CD8-positive, alpha-beta memory T cell (primary cell): ENCODE data around the gene UBN1. TPM values are rescaled to one million over a fixed set of nuclear protein-coding genes. Genes with fewer than 3 reads are reported as not detected.

Experiments used
- CTCF ChIA-PET: fragments of 350-600 bp; sonication (Branson Sonifier 250); formaldehyde crosslinking; loops from one replicate; lab custom pipeline; 2021; ENCODE audit warnings: antibody characterized with exemption; lab: Charles Lee
- POLR2A ChIA-PET: fragments of 350-600 bp; sonication (Branson Sonifier 250); formaldehyde crosslinking; loops from one replicate; lab custom pipeline; 2021; ENCODE audit warnings: antibody characterized with exemption; lab: Charles Lee
- DNase-seq, 5 donors: peaks; one replicate each; pipeline versions ENCODE4 v3.0.0 to v3.0.0-alpha.2; 2020 to 2022; ENCODE audit warnings: mixed read lengths in 1 of 5
- H3K27ac ChIP-seq: one replicate; pipeline ENCODE4 v1.7.0; 2013; ENCODE audit warnings: low read depth, mild to moderate bottlenecking, low read length, moderate library complexity
- H3K27me3 ChIP-seq: 2 replicates; pipeline ENCODE4 v1.7.0; 2013; ENCODE audit warnings: low read length, mild to moderate bottlenecking; ENCODE audit not compliant: insufficient read depth, poor library complexity, severe bottlenecking
- H3K36me3 ChIP-seq: 2 replicates; pipeline ENCODE4 v1.7.0; 2013; ENCODE audit warnings: mild to moderate bottlenecking, low read length, moderate library complexity; ENCODE audit not compliant: insufficient read depth
- H3K4me1 ChIP-seq: 2 replicates; pipeline ENCODE4 v1.7.0; 2013; ENCODE audit warnings: mild to moderate bottlenecking, low read length, moderate library complexity; ENCODE audit not compliant: insufficient read depth
- H3K4me3 ChIP-seq: 2 replicates; pipeline ENCODE4 v1.7.0; 2013; ENCODE audit warnings: mild to moderate bottlenecking, low read length
- H3K9me3 ChIP-seq: 2 replicates; pipeline ENCODE4 v1.7.0; 2013; ENCODE audit warnings: mild to moderate bottlenecking, low read length
- H3K27ac Mint-ChIP-seq, 8 donors: one replicate each; pipeline ENCODE4 v1.8.0; 2020 to 2021; ENCODE audit warnings: mixed read lengths in 8 of 8, mild to moderate bottlenecking in 6 of 8, inconsistent platforms in 3 of 8, moderate library complexity in 3 of 8
- H3K27me3 Mint-ChIP-seq, 2 donors: one replicate each; pipeline ENCODE4 v1.8.0; 2020 to 2021; ENCODE audit warnings: mixed read lengths in 2 of 2, mild to moderate bottlenecking in 1 of 2, moderate library complexity in 1 of 2
- H3K36me3 Mint-ChIP-seq, 3 donors: one replicate each; pipeline ENCODE4 v1.8.0; 2020 to 2021; ENCODE audit warnings: mixed read lengths in 3 of 3, inconsistent platforms in 1 of 3, mild to moderate bottlenecking in 1 of 3
- H3K4me1 Mint-ChIP-seq, 3 donors: one replicate each; pipeline ENCODE4 v1.8.0; 2020 to 2021; ENCODE audit warnings: mixed read lengths in 3 of 3, inconsistent platforms in 1 of 3, mild to moderate bottlenecking in 1 of 3
- H3K4me3 Mint-ChIP-seq, 7 donors: one replicate each; pipeline ENCODE4 v1.8.0; 2020 to 2021; ENCODE audit warnings: mixed read lengths in 7 of 7, mild to moderate bottlenecking in 6 of 7, moderate library complexity in 4 of 7, inconsistent platforms in 2 of 7
- H3K9me3 Mint-ChIP-seq, 5 donors: one replicate each; pipeline ENCODE4 v1.8.0; 2020 to 2022; ENCODE audit warnings: mixed read lengths in 5 of 5, mild to moderate bottlenecking in 3 of 5, moderate library complexity in 2 of 5, inconsistent platforms in 1 of 5
- polyA plus RNA-seq: library from polyadenylated mRNA; unstranded; fragments of 300-500 nt; fragmentation: Illumina TruSeq; gene quantifications from one replicate; pipeline ENCODE4 v1.2.3, GENCODE V29; 2021
- total RNA-seq, 2 experiments: library from RNA; stranded (reverse); gene quantifications; one replicate each; pipeline ENCODE4 v1.2.3, GENCODE V29; 2021

The UBN1 gene
- total and polyA plus RNA-seq, 3 experiments from 2014 or later = 23.3 to 41.0 (median 40.3) TPM

DNA sequence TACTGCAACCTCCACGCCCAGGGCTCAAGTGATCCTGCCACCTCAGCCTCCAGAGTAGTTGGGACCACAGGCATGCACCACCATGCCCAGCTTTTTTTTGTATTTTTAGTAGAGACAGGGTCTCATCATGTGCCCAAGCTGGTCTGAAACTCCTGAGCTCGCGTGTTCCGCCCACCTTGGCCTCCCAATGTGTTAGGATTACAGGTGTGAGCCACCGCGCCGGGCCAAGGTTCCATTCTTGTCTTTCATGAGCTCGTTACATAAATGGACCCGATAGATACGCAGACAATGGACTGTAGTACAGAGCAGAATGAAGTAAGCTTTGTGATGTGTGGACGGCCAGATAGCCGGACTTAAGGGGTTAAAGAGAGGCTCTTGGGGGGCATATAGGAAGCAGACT lies 19.3 kb downstream of the UBN1 start:
- POLR2A ChIA-PET = no interaction called here
- CTCF ChIA-PET = no interaction called here
- H3K36me3 ChIP-seq = peaks cover 29% of the 10 kb centered on the region
- no peak for DNase-seq
- H3K9me3 ChIP-seq = no peaks in the 10 kb centered on the region
- Mint-ChIP-seq H3K9me3 (no peaks in the 10 kb centered on the region), H3K4me3 (no peak overlapping the region), H3K27ac (peak overlapping the region in 3 of 8 donors; percentile 44 to 68 (median 48)), H3K36me3 (peaks cover 0 to 79% (median 29%) of the 10 kb centered on the region in 3 donors), H3K4me1 (peaks cover 39 to 52% (median 49%) of the 10 kb centered on the region in 3 donors), H3K27me3 (peaks cover 0 to 1% of the 10 kb centered on the region in 2 donors)
- no peak overlapping the region for H3K27ac ChIP-seq
- H3K27me3 ChIP-seq = no peaks in the 10 kb centered on the region
- H3K4me3 ChIP-seq = no peak overlapping the region
- no peaks in the 10 kb centered on the region for H3K4me1 ChIP-seq

- DNase-seq = no peak
- CTCF ChIA-PET = no interaction called here
Measured at GRCh38 chr16:4868026-4868425, 20.7 kb downstream of the UBN1 start.

GRCh38 chr16:4868535-4868934 lies 21.3 kb downstream of the UBN1 start:
- H3K4me1 Mint-ChIP-seq = peaks cover 27 to 34% (median 34%) of the 10 kb centered on the region in 3 donors
- Histone ChIP-seq H3K27me3 (no peaks in the 10 kb centered on the region), H3K36me3 (peaks cover 37% of the 10 kb centered on the region), H3K4me1 (no peaks in the 10 kb centered on the region), H3K27ac (no peak overlapping the region), H3K9me3 (no peaks in the 10 kb centered on the region), H3K4me3 (no peak overlapping the region)
- no peak overlapping the region for H3K4me3 Mint-ChIP-seq
- CTCF ChIA-PET = no interaction called here
- DNase-seq = no peak
- H3K36me3 Mint-ChIP-seq = peaks cover 0 to 77% (median 34%) of the 10 kb centered on the region in 3 donors
- H3K9me3 Mint-ChIP-seq = no peaks in the 10 kb centered on the region
- peaks cover 0 to 1% of the 10 kb centered on the region in 2 donors for H3K27me3 Mint-ChIP-seq
- H3K27ac Mint-ChIP-seq = peak overlapping the region in 3 of 8 donors; percentile 6 to 18 (median 8)
- POLR2A ChIA-PET = no interaction called here

More at GRCh38 chr16:4868026-4868425, 20.7 kb downstream of the UBN1 start:
- no peaks in the 10 kb centered on the region for H3K9me3 ChIP-seq
- no peak overlapping the region for H3K4me3 Mint-ChIP-seq
- H3K27ac ChIP-seq = no peak overlapping the region
- H3K27ac Mint-ChIP-seq = peak overlapping the region in 2 of 8 donors; percentile 29 to 68
- H3K27me3 ChIP-seq = no peaks in the 10 kb centered on the region
- H3K4me1 ChIP-seq = no peaks in the 10 kb centered on the region
- no peak overlapping the region for H3K4me3 ChIP-seq
- H3K36me3 ChIP-seq = peaks cover 33% of the 10 kb centered on the region
- no peaks in the 10 kb centered on the region for H3K9me3 Mint-ChIP-seq
- peaks cover 0 to 77% (median 32%) of the 10 kb centered on the region in 3 donors for H3K36me3 Mint-ChIP-seq
- H3K4me1 Mint-ChIP-seq = peaks cover 33 to 39% (median 39%) of the 10 kb centered on the region in 3 donors
- peaks cover 0 to 1% of the 10 kb centered on the region in 2 donors for H3K27me3 Mint-ChIP-seq
- POLR2A ChIA-PET = no interaction called here

DNA sequence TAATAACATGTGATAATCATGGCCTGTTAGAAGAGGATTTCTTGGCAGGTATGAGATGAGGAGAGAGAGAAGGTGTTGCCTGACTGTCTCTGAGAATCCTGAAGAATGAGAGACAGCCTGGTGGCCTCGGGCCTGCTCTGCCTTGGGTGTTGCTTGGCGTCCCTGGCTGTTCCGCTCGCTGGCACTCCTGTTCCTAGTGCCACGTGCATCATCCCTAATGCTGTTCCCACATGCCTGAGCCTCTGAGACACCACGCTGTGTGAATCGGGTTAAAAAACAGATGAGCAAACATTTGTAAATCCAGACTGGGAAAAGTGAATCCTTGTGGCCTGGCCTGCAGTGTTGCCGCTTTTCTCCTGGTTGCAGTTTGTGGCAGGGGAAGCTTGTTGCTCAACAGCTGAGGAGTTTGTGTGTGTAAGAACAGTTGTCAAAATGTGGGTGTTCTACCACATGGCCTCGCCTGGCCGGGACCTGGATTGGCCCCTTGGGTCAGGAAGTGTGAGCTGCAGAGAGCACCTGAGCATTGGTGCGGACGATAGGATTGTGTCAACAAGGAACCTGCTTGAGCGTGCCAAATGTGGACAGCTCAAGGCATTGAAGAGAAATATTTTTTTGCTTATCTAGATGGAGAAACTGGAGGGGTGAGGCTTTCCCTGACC lies 22.0 kb downstream of the UBN1 start:
- H3K4me3 Mint-ChIP-seq = no peak overlapping the region
- peaks cover 25 to 28% (median 27%) of the 10 kb centered on the region in 3 donors for H3K4me1 Mint-ChIP-seq
- ChIA-PET POLR2A (no interaction called here), CTCF (no interaction called here)
- H3K9me3 Mint-ChIP-seq = no peaks in the 10 kb centered on the region
- Histone ChIP-seq H3K4me1 (no peaks in the 10 kb centered on the region), H3K9me3 (no peaks in the 10 kb centered on the region), H3K27ac (no peak overlapping the region), H3K4me3 (no peak overlapping the region), H3K27me3 (no peaks in the 10 kb centered on the region), H3K36me3 (peaks cover 36% of the 10 kb centered on the region)
- peak overlapping the region in 2 of 8 donors; percentile 0 to 21 for H3K27ac Mint-ChIP-seq
- H3K27me3 Mint-ChIP-seq = peaks cover 0 to 1% of the 10 kb centered on the region in 2 donors
- no peak for DNase-seq
- peaks cover 0 to 78% (median 31%) of the 10 kb centered on the region in 3 donors for H3K36me3 Mint-ChIP-seq

GRCh38 chr16:4870138-4870671 lies 22.9 kb downstream of the UBN1 start:
- Mint-ChIP-seq H3K4me1 (peaks cover 18 to 19% (median 18%) of the 10 kb centered on the region in 3 donors), H3K4me3 (no peak overlapping the region), H3K27ac (no peak overlapping the region), H3K27me3 (peaks cover 0 to 1% of the 10 kb centered on the region in 2 donors), H3K36me3 (peaks cover 0 to 80% (median 35%) of the 10 kb centered on the region in 3 donors), H3K9me3 (no peaks in the 10 kb centered on the region)
- Histone ChIP-seq H3K27me3 (no peaks in the 10 kb centered on the region), H3K4me1 (no peaks in the 10 kb centered on the region), H3K9me3 (no peaks in the 10 kb centered on the region), H3K27ac (no peak overlapping the region), H3K4me3 (no peak overlapping the region), H3K36me3 (peaks cover 42% of the 10 kb centered on the region)
- CTCF ChIA-PET = no interaction called here
- DNase-seq = no peak
- POLR2A ChIA-PET = no interaction called here

DNA sequence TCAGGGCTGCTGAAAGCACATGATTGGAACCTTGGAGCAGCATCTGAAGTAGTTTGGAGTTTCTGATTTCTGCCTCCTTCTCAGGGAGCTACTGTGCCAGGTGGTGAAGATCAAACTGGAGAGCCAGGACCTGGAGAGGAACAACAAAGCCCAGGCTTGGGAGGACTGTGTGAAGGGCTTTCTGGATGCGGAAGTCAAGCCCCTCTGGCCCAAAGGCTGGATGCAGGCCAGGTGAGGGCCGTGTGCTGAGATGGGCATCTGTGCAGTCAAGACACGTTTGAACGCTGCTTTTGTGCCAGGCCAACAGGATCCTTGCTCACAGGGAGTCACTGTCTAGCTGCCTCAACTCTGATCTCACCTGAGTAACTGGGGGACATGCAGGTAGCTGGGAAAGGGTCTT lies 23.8 kb downstream of the UBN1 start:
- peaks cover 15 to 19% (median 16%) of the 10 kb centered on the region in 3 donors for H3K4me1 Mint-ChIP-seq
- Histone ChIP-seq H3K4me3 (no peak overlapping the region), H3K9me3 (no peaks in the 10 kb centered on the region), H3K36me3 (peaks cover 42% of the 10 kb centered on the region), H3K27ac (no peak overlapping the region), H3K4me1 (no peaks in the 10 kb centered on the region), H3K27me3 (no peaks in the 10 kb centered on the region)
- DNase-seq = no peak
- POLR2A ChIA-PET = interaction anchor here (0.7 kb wide), 1 partner anchor 521 kb away, joined by 4 read pairs; no protein-coding TSS in a partner anchor
- peak overlapping the region in 1 of 8 donors; percentile 18 for H3K27ac Mint-ChIP-seq
- peaks cover 0 to 1% of the 10 kb centered on the region in 2 donors for H3K27me3 Mint-ChIP-seq
- no peak overlapping the region for H3K4me3 Mint-ChIP-seq
- no peaks in the 10 kb centered on the region for H3K9me3 Mint-ChIP-seq
- H3K36me3 Mint-ChIP-seq = peaks cover 0 to 84% (median 39%) of the 10 kb centered on the region in 3 donors
- CTCF ChIA-PET = no interaction called here

GRCh38 chr16:4873091-4873490 lies 25.8 kb downstream of the UBN1 start:
- peaks cover 0 to 92% (median 39%) of the 10 kb centered on the region in 3 donors for H3K36me3 Mint-ChIP-seq
- H3K4me3 Mint-ChIP-seq = no peak overlapping the region
- ChIA-PET CTCF (no interaction called here), POLR2A (no interaction called here)
- no peak for DNase-seq
- Histone ChIP-seq H3K36me3 (peaks cover 58% of the 10 kb centered on the region), H3K4me3 (no peak overlapping the region), H3K9me3 (no peaks in the 10 kb centered on the region), H3K27ac (no peak overlapping the region), H3K27me3 (no peaks in the 10 kb centered on the region), H3K4me1 (no peaks in the 10 kb centered on the region)
- H3K4me1 Mint-ChIP-seq = peaks cover 4 to 6% (median 4%) of the 10 kb centered on the region in 3 donors
- peak overlapping the region in 3 of 8 donors; percentile 2 to 66 (median 29) for H3K27ac Mint-ChIP-seq
- peaks cover 0 to 1% of the 10 kb centered on the region in 2 donors for H3K27me3 Mint-ChIP-seq
- no peaks in the 10 kb centered on the region for H3K9me3 Mint-ChIP-seq

- Histone ChIP-seq H3K9me3 (no peaks in the 10 kb centered on the region), H3K27me3 (no peaks in the 10 kb centered on the region), H3K36me3 (peaks cover 55% of the 10 kb centered on the region), H3K4me1 (no peaks in the 10 kb centered on the region), H3K4me3 (no peak overlapping the region), H3K27ac (no peak overlapping the region)
- no peaks in the 10 kb centered on the region for H3K9me3 Mint-ChIP-seq
- H3K4me3 Mint-ChIP-seq = no peak overlapping the region
- H3K27ac Mint-ChIP-seq = peak overlapping the region in 1 of 8 donors; percentile 70
- no peak for DNase-seq
- peaks cover 4 to 89% (median 38%) of the 10 kb centered on the region in 3 donors for H3K36me3 Mint-ChIP-seq
- POLR2A ChIA-PET = no interaction called here
- CTCF ChIA-PET = no interaction called here
- H3K4me1 Mint-ChIP-seq = peaks cover 0 to 4% (median 0%) of the 10 kb centered on the region in 3 donors
- H3K27me3 Mint-ChIP-seq = peaks cover 0 to 1% of the 10 kb centered on the region in 2 donors
Measured at GRCh38 chr16:4874666-4875065, 27.4 kb downstream of the UBN1 start.
